Measurements from ENCODE around the gene COMMD1.
"Not testable (repeated sequence)": the region's sequence is repeated elsewhere in the genome, so short reads cannot be mapped to it uniquely, and the experiment has no call there.

The COMMD1 gene

DNA sequence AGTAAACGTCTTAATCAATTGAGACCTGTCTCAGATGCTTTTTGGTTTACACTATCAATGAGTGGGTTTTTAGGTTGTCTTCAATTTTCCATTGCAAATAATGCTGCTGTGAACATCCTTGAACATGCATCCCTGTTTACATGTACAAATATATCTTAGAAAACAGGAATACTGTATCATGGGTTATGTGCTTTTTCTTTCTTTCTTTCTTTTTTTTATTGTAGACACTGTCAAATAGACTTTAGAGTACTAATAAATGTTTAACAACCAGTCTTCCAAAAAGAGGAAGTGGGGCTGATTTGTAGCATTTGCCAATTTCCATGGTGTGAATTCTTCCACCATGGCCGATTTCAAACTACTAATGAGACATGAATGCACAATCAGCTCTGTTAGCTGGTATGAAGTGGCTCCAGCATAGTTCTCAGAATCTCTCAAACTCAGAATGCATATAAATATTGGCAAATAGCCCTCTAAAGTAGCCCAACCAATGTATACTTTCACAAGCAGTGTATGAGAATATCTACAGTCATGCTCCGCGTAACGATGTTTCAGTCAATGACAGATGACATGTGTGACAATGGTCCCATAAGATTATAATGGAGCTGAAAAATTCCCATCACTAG, 240.1 kb downstream of the COMMD1 start:
- DNase-seq = no peak

DNA sequence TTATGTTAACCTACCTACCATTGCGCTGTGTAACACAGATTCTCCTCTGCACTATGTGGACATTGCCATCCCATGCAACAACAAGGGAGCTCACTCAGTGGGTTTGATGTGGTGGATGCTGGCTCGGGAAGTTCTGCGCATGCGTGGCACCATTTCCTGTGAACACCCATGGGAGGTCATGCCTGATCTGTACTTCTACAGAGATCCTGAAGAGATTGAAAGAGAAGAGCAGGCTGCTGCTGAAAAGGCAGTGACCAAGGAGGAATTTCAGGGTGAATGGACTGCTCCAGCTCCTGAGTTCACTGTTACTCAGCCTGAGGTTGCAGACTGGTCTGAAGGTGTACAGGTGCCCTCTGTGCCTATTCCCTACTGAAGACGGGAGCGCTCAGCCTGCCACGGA, 241.3 kb downstream of the COMMD1 start:
- not testable (repeated sequence) for DNase-seq

DNA sequence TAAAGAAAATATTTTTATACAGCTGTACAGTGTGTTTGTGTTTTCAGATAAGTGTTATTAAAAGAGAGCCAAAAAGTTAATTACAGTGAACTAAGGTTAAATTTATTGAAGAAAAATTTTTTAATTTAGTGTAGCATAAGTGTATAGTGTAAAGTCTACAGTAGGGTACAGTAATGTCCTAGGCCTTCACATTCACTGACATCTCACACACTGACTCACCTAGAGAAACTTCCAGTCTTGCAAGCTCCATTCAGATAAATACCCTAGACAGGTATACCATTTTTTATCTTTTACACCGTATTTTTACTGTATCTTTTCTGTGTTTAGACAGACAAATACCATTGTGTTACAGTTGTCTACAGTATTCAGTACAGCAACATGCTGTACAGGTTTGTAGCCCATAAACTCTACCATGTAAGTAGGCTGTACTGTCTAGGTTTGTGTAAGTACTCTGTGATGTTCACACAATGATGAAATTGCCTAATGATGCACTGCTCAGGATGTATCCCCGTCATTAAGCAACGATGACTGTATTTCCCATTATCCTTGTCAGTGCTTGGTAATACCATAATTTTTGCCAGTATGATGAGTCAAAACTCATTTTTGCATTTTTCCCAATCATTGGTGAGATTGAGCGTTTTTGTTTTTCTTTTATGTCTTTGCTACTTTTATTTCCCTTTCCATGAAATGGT, 242.3 kb downstream of the COMMD1 start:
- no peak for DNase-seq

DNA sequence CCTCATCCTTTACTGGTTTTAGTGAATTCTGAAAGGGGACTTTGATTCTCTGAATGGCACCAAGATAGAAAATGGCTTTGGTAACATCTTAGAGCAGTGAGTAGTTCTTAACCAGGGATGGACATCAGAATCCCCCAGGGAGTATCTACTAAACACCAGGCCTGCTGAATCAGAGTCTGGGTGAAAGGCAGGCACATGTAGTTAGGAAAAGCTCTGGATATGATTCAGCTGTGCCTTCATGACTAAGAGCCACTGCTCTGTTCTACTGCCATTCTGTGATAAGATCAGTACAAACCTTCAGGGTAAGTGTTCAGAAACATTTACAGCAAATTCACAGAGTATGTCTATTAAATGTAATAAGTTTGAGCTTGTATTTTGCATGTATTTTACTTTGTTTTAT, 244.2 kb downstream of the COMMD1 start:
- DNase-seq = peak; percentile 71

DNA sequence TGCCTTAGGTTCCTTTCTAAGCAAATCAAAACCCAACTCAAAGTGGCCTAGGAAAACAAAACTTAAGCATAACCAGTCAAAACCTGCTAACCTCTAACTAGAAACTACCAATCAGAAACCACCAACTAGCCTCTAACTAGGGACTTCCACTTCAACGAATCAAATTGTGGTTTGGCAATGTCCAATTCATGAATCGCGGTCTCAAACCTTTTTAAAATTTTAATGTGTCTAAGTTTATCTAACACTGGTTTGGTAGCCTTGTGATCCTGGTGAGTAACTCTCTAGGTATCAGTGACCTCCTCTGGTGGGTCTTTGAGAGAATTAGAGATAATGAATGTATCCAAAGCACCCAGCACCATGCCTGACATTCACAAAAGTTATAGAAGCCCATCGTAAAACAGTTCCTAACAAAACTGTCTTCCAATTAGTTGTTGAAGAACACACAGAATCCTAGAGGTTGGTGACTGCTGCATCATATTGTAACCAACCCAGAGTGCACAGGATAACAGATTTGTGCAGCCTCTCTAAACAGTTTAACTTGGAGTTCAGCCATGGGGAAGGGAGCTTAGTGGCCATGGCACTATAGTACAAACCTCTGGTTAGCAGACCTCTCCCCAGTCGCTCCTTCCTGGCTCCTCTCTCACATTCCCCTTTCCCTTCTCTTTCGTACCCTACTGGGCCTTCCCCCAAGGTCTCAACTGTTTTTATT, 245.3 kb downstream of the COMMD1 start:
- DNase-seq = no peak

DNA sequence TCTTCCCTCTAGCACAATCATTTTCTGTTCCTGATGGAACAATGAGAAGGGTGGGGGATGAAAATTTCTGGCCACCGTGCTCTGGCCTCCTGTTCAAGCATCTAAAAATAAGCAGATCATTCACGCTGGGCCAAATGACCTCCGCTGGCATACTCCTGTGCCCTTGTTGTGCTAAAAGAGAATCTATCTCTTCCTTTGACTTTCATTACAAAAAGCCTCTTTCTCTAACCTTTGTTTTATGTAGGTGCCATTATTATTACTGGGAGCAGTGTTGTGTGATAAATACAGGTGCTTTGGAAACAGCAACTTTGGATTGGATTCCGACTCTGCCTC, 245.8 kb downstream of the COMMD1 start:
- no peak for DNase-seq

DNA sequence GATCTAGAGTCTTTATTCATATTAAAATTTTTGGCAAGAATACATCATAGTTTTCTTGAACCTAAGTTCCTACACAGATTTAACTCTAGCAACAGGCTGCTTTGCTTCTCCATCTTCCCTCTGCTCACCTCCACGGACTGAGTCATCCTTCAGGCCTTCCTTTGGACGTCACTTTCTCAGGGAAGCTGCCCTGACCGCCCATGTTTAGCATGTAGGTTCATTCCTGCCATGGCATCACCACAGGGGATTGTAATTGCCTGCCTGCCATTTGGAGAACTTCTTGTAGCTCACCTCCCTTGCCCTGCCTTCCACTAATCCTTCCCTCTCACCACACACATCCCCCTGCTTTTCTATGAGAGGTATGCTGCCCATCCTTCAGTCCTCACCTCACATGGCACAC, 246.5 kb downstream of the COMMD1 start:
- no peak for DNase-seq

DNA sequence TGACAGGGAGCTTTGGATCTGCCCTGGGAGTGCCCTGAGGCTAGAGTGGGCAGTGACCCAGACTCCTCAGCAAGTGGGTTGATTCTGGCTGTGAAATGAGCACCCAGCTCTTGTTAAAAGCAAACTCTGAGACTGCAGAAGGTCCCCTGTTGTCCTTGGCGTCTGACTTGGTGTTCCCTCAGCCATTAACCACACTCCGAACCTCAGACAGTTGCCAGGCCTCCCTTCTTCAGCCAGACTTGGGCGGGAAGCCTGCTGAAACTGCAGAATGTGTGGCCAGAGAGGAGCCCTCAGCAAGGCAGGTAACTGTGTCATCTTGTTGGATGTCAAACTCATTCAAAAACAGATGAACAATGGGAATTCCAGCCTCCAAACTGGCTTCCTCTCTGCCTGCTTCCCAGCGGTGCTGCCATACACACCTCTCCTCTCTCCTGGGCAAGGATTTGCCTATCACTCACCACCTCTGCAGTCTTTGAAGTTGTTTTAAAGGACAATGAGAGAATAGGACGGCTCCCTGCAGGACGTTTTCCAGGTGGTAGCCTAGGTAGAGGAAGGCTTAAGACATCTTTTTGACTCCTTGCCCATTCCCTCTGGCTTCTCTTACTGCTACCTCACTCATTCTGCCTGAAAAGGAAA, 251.5 kb downstream of the COMMD1 start:
- DNase-seq = no peak

DNA sequence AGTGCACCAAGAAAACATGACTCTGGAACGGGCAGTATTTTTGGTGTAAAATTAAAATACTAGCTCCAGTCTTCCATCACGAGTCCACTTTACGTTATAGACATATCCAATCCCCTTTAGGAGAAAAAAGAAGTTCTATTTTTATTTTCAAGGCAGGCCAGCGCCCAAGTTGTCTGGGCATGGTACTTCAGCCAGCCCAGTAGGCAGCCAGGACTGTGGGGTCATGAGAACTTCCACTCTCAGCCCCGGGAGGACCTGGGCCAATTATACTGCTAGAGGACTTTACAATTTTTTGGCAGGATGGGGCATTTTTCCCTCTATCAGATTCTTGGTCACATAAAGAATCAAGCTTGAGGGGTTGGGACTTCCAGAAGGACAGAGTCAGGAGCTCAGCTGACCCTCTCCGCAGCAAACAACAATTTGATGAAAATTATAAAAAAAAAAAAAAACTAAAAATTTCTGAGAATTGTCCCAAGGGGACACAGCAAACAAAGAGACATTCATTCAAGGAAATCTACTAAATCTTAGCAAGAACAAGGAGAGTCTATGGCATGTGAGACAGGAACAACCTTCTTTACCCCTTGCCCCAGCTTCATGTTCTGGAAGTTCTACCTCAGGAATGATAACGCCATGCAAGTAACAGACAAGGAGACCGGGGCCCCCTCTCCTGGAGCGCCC, 253.1 kb downstream of the COMMD1 start:
- DNase-seq = no peak

DNA sequence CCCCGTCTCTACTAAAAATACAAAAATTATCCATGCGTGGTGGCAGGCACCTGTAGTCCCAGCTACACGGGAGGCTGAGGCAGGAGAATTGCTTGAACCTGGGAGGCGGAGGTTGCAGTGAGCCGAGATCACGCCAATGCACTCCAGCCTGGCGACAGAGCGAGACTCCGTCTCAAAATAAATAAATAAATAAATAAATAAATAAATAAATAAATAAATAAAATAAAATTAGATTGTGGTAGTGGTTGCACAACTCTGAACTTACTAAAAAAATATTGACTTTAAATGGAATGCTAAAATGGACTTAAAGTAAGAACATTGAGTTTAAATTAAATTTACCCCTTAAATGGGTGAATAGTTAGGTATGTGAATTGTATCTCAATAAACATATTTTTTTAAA, 255.2 kb downstream of the COMMD1 start:
- DNase-seq = not testable (repeated sequence)

DNA sequence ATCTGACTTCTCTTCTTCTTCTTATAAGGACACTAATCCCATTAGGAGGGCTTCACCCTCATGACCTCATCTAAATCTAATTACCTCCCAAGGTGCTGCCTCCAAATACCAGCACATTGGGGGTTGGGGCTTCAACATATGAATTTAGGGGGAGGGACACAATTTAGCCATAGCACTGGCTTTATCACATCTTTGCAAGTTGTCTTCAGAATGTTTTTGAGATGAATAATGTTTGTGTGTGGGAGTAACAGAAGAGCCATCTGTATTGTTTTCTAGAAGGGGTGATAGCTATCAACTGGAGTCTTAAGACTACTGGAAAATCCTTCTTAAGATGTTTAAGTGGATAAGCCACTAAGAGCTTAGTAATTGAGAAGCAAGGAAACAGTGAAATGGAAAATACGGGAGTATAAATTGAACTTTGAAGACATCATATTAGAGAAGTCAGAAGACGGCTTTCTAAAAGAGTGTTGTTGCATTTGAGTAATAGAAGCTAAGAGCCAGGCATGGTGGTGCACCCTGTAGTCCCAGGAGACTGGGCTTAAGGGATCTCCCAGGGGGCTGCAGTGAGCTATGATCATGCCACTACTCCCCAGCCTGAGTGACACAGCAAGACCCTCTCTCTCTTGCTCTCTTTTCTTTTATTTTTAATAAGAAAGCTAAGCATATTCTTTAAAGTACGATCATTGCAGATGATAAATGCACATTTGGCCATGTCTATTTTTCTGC, 257.8 kb downstream of the COMMD1 start:
- no peak for DNase-seq

DNA sequence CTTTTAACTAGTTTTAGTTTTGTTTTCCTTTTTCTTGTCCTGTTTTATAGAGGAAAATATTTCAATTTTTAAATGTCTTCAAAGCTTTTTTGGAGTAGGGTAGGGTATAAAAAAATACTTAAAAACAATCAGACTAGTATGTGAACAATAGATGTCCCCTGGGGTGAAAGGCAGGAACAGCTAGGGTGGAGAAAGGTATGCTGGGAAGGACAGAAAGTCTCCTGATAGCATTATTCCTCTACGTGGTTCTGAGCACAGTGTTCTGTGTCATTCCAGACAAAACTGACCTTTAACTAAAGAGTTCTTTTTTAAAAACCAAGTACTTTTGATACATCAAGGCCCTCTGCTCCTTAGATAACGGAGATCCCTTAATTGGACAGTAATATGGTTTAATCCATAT, 258.4 kb downstream of the COMMD1 start:
- DNase-seq = no peak

DNA sequence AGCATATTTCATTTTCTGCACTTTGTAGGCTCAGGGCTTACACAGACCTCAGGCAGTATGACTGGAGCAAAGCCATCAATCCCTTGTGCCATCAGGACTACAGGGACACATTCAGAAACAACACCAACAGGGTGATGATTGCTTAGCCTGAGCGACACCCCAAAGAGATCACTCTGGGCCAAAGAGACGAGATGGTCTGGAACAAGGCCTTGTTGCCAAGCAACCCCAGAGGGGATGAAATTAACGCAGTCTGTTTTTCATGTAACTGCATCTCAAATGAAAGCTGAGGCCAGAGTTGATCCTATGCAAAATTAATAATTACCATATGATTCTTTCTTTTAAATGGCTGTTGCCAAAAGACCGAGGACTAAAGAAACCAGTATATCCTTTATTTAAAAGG, 270.3 kb downstream of the COMMD1 start:
- no peak for DNase-seq

DNA sequence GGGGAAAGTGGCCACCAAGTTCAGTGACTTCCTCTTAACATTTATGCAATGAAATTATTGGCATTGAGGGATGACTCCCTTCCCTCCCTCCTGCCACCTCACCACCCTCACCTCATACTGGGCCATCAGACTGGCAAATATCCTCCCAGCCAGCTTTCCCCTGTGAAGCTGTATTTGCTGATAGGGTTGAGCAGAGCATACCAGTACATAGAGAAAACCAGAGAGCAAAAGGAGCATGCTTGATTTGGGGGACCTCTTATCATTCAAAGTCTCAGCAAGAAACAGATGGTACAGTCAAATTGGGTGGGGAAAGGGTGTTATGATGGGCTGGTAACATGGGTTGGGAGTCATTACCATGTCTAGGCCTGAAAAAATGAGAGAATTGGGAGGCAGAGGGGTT, 271.3 kb downstream of the COMMD1 start:
- no peak for DNase-seq

DNA sequence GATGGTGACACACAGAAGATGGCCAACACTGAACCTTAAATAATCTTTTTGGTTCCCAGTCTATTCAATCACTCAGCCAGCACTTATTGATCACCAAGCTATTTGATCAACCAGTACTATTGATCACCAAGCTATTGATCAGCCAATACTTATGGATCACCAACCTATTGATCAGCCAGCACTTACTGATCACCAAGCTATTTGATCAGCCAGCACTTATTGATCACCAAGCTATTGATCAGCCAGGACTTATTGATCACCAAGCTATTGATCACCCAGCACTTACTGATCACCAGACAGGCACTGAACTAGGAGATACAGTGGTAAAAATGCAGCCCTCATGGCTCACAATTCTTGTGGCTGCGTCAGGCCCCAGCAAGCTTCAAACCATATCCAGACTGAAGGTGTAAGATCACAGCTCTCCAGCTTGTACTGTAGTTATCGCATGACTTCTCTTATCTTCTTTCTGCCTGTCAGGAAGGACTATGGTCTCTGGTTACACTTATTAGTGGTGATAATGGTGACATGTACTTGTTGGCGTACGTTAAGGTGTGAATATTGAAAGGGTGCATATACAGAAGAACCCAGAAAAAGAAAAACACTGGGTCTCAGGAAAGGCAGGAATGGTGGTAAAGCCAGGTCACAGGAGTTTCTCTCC, 272.0 kb downstream of the COMMD1 start:
- no peak for DNase-seq

DNA sequence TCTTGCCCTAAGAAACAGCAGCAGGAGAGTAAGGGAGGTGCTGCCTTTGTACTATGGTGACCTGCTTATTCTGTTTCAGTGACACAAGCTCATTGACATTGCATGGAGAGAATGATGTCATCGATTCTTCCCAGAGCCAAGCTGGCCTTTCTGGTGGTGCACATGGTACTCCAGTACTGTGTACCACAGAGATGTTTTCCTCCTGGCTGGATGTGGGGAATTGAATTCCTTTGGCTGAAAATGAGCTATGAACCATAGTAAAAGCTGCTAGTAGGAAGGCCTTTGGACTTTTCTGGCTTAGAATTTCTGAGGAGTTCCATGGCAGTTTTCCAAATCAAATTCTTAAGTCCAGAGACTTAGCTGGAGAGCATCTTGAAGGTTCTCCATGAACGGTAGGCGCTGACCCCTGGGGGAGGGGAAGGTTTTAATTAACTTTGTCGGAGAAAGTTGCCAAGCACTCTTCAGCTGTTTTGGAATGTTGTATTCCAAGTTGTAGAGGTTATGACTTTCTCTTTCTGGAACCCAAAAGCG, 273.3 kb downstream of the COMMD1 start:
- DNase-seq = no peak

DNA sequence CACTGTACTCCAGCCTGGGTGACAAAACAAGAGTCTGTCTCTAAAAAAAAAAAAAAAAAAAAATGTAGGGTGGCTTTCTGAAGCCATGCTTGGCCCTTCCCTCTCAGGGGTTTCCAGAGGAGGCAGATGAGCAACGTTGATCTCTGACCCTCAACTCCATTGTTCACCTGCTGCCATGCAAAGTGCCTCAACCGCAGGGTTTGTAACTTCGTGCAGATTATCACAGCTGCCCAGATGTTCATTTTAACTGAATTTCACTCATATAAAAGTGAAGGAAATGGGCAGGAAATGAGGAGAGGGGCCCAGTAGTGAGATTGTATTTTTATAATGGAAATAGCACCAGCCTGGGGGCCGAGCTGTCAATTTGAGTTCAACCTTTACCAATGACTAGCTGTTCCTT, 275.5 kb downstream of the COMMD1 start:
- DNase-seq = no peak

DNA sequence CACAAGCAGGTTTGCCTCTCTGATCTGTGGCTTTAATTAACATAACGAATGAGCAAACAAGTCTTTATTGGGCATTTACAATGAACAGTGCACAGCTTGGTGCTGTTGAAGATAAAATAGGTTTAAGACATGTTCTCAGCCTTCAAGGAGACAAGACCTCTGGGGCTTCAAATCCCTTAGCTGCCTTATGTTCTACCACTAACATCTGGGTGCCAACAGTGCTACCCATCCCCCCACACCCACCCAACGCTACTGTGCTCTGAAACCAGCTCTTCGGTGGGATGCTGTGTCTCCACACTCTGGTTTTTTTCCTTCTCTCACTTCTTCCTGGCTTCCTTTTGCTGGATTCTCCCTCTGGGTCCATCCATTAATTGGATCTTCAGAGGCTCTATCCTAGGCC, 276.4 kb downstream of the COMMD1 start:
- DNase-seq = no peak

DNA sequence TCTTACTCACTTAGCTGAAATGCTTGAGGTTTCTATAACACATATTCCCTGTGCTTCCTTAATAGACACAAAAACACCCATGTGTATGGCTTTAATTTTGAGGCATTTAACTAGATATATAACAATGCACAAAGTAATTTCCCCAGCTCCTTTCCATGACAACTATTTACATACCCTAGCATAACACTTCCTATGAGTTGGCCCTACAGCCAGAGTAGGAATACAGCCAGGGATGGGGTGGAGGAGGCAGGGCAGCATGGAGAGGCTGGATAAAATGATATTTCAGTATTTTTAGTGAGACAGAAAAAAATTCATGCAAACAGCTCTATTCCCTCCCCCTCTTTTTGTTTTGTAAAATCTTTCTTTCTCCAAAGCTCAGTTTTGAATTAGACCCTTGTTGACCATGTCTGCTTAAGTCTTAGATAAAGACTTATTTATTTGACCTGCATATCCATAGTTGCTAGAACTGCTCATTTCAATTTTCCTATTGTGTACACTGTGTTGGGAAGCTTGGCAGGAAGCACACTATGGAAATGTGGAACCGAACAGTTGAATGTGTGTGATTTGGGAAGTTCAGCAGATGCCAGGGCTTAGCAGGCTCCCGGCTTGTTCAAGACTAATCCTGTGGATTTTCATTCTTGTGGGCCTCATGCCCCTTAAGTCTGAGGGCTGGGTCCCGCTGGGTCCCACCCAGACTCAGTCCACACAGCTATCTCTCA, 279.2 kb downstream of the COMMD1 start:
- DNase-seq = no peak

Measured in T1000 (cell line).